NCI-H187 (cell line): ENCODE measurements around the gene HS2ST1.
"Not testable (repeated sequence)": the region's sequence is repeated elsewhere in the genome, so short reads cannot be mapped to it uniquely, and the experiment has no call there.

Source experiments
- DNase-seq, 2 experiments: peaks; one replicate each; lab custom pipeline; 2025; lab: John Stamatoyannopoulos, UW

HS2ST1 gene

GRCh38 chr1:86925742-86926141, 11.3 kb downstream of the HS2ST1 start:
- no peak for DNase-seq

- DNase-seq = no peak
Observed at GRCh38 chr1:86926883-86927282, 12.4 kb downstream of the HS2ST1 start.

GRCh38 chr1:86928819-86929218, 14.4 kb downstream of the HS2ST1 start:
- DNase-seq = no peak

GRCh38 chr1:86933051-86933450, 18.6 kb downstream of the HS2ST1 start:
- DNase-seq = no peak

- no peak for DNase-seq
Observed at GRCh38 chr1:86933562-86934377, 19.3 kb downstream of the HS2ST1 start.

GRCh38 chr1:86938450-86938849, 24.0 kb downstream of the HS2ST1 start:
- DNase-seq = no peak

- DNase-seq = no peak
Observed at GRCh38 chr1:86938855-86939254, 24.4 kb downstream of the HS2ST1 start.

GRCh38 chr1:86939406-86939805, 25.0 kb downstream of the HS2ST1 start:
- no peak for DNase-seq

- no peak for DNase-seq
Observed at GRCh38 chr1:86940599-86940998, 26.2 kb downstream of the HS2ST1 start.

GRCh38 chr1:86942042-86942441, 27.6 kb downstream of the HS2ST1 start:
- DNase-seq = no peak

GRCh38 chr1:86942743-86943142, 28.3 kb downstream of the HS2ST1 start:
- no peak for DNase-seq

GRCh38 chr1:86948212-86948611, 33.8 kb downstream of the HS2ST1 start:
- no peak for DNase-seq

GRCh38 chr1:86950712-86951419, 36.4 kb downstream of the HS2ST1 start:
- no peak for DNase-seq

- no peak for DNase-seq
Observed at GRCh38 chr1:86951430-86951829, 37.0 kb downstream of the HS2ST1 start.

GRCh38 chr1:86953167-86953566, 38.7 kb downstream of the HS2ST1 start:
- DNase-seq = no peak

- DNase-seq = no peak
Observed at GRCh38 chr1:86955678-86956077, 41.2 kb downstream of the HS2ST1 start.

GRCh38 chr1:86956221-86956620, 41.8 kb downstream of the HS2ST1 start:
- DNase-seq = no peak

GRCh38 chr1:86957221-86957620, 42.8 kb downstream of the HS2ST1 start:
- no peak for DNase-seq

GRCh38 chr1:86960548-86960947, 46.1 kb downstream of the HS2ST1 start:
- DNase-seq = no peak

- not testable (repeated sequence) for DNase-seq
Observed at GRCh38 chr1:86963841-86964240, 49.4 kb downstream of the HS2ST1 start.

GRCh38 chr1:86965012-86965826, 50.8 kb downstream of the HS2ST1 start:
- DNase-seq = no peak

GRCh38 chr1:86965827-86966182, 51.4 kb downstream of the HS2ST1 start:
- DNase-seq = no peak

GRCh38 chr1:86970938-86971337, 56.5 kb downstream of the HS2ST1 start:
- DNase-seq = no peak
